HG02970 (cell line): ENCODE data around the gene UTP4.
"Not testable (repeated sequence)": the region's sequence is repeated elsewhere in the genome, so short reads cannot be mapped to it uniquely, and the experiment has no call there.

ENCODE experiments used
- ATAC-seq: cut with Tn5 transposase; IDR thresholded peaks from one replicate; pipeline ENCODE4 v1.9.1; 2021; ENCODE audit warnings: mild to moderate bottlenecking, moderate library complexity, moderate number of reproducible peaks; ENCODE audit not compliant: unreplicated experiment, low FRiP score

UTP4 gene

GRCh38 chr16:69109486-69110270 lies 22.8 kb upstream of the UTP4 start:
- ATAC-seq: no peak

DNA sequence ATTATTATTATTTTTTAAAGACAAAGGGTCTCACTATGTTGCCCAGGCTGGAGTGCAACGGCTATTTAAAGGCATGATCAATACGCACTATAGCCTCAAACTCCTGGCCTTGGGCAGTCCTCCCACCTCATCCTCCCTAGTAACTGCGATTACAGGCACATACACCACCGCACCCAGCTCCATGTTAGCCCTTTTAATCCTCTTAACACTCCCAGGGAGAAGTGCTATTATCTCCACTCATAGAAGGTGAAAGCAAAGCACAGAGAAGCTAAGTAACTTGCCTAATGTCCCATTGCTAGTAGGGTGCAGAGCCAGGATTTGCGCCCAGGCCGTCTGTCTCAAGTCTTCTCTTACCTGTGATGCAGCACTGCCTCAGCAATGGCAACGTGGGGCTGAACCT lies 22.0 kb upstream of the UTP4 start:
- ATAC-seq: no peak

DNA sequence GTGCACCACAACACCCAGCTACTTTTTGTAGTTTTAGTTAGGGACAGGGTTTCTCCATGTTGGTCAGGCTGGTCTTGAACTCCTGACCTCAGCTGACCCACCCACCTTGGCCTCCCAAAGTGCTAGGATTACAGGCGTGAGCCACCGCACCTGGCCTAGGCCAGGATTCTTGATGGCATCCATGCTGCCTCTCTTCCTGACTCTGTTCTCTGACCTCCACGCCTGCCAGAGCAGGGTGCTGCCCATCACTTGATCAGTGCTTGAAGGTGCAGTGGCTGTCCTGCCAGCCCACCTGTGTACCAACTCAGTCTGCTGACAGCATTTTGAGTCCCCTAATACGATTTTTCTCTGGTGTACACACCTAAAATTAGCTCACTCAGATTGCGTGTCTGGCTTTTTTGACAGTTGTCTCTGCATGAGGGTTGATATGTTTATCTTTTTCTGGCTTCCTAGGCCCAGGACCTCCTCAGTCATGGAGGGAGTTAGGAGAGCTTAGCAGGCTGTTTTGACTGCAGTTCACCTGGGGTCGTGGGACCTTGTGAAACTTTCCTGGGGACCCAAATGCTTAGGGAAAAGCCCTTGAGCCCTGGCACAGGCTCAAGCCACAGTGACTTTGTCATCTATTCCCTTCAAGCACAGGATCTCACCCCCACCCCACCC lies 21.1 kb upstream of the UTP4 start:
- no peak for ATAC-seq

DNA sequence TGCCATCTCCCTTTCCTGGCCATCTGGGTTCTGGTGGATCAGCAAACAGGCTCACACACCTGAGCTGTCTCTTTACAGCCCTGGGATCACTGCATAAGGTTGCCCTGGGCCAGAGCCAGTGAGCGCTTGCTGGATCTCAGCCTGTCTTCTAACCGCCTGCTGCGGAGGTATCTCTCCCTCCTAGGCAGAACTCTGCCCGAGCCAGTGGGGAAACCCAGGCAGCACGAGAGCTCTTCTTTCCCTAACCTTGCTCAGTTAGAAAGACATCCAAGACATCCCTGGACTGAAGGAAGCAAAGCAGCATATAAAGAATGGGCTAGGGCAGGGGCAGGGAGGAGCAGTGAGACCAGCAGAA lies 20.6 kb upstream of the UTP4 start:
- no peak for ATAC-seq

GRCh38 chr16:69112285-69113129 lies 19.9 kb upstream of the UTP4 start:
- no peak for ATAC-seq

DNA sequence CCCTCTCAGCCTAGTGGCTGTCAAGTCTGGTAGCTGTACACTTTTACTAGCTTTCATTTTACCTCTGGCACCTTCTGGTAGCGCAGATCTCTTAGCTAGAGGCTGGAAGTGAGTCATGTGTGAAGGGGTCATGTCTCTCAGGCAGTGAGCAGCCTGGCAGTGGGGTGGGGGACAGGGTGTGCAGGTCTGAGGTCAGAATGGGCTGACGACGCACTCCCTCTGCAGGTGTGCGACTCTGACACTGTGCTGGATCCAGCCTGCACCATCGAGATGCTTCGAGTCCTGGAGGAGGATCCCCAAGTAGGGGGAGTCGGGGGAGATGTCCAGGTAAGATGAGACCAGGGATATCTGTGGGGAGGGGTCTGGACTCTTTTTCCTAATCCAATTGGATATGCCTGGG lies 19.2 kb upstream of the UTP4 start:
- no peak for ATAC-seq

- ATAC-seq: no peak
These were observed 18.0 kb upstream of the UTP4 start for GRCh38 chr16:69114346-69114975.

DNA sequence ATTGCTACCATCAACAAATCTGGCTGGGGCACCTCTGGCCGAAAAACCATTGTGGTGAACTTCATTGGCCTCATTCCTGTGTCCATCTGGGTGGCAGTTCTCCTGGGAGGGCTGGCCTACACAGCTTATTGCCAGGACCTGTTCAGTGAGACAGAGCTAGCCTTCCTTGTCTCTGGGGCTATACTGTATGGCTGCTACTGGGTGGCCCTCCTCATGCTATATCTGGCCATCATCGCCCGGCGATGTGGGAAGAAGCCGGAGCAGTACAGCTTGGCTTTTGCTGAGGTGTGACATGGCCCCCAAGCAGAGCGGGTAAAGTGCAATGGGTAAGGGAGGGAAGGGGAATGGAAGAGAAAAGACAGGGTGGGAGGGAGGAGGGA lies 17.5 kb upstream of the UTP4 start:
- no peak for ATAC-seq

- ATAC-seq: no peak
These were observed 17.1 kb upstream of the UTP4 start for GRCh38 chr16:69115361-69115760.

DNA sequence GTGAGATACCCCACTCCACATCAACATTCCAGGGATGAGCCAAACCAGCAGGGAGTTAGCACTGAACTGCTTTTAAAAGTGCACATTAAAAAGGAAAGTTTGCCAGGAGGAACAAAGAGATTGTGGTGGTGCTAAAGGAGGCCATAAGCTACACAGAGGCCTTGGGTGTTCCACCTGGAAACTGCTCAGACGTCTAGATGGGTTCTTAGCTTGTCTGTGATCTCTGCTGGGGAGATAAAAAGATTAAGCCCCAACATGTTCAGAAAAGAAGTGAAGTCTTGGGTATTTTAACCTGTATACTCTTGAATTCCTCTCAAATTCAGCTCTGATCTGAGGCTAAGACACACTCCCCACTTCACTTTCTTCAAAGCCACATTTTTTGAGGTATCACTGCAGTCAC lies 16.6 kb upstream of the UTP4 start:
- ATAC-seq: no peak

DNA sequence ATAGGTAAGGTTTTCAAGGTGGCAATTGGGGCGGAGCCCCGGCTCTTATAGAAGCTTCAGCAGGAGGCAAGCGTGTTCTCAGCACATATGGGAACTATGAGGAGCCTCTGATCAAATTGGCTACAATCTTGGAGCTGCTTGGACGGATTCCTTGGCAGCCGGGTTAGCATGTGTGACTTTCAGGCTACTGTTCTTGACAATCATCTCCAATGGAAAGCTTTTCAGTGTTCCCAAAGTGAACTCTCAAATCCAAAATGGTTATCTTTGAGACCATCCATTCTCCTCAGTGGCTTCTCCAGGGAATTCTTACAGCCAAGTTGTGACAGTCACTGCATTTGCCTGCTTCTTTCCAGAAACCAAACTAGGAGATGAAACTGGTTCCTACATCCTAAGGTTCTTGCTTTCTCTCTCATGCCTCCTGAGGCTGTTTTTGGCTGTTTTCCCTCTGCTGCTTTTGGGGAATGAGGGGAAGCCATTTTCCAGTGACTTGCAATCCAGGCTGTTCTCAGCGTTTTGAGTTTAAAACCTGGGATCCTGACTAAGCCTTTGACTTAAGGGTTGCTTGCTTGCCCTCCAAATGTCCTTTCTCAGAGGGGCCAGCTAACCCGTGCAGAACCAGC lies 16.1 kb upstream of the UTP4 start:
- ATAC-seq: no peak

DNA sequence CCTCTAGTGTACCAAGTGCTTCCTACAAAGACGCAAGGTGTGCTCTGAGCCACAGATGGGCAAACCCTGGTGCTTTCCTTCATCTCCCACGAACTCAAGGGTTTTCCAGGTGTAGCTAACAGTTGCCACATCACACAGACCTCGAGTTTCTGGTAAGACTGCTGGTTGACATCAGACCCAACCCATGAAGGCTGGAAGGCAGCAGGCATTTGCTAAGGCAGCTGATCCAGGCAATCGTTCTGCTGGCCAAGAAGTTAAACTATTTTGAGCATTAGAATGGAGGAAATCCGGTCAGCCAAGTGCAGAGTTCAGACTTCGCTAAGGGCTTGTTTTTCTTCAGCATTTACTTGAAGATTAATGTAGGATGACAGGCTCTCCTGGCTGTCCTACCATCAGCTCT lies 15.5 kb upstream of the UTP4 start:
- no peak for ATAC-seq

DNA sequence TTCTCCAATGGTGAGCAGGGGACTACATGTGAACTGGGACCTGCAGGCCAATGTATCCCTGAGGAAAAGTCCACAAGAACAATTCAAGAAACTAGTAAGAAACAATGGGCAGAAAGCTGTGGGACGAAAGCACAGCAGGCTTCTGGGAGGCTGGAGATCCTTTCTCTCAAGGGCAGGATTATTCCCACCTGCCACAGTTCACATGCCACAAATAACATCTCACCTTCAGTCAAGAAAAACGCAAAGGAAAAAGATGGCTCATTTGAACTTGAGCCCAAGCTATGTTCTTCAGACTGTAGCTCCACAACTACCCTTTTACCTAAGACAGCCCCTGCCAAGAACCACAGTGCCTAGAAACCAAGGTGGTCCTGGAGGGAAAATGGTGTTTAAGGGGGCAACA lies 14.0 kb upstream of the UTP4 start:
- no peak for ATAC-seq

DNA sequence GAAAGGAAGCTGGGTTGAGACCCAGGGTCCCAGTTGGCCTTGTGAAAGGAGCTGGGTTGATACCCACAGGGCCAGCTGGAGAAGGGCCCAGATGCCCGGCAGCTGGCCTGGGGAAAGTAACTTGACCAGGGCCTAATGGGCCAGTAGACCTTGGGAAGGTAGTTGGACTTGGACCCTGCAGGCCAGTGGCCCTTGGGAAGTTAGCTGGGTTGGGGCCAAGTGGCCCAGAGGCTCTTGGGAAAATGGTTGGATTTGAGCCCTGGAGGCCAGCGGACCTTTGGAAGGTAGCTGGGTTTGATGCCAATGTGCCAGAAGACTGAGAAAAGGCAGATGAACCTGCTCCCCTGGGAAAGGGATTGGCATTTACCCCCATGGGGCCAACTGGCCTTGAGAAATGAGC lies 13.5 kb upstream of the UTP4 start:
- no peak for ATAC-seq

- ATAC-seq: no peak
These were observed 12.9 kb upstream of the UTP4 start for GRCh38 chr16:69119536-69119935.

DNA sequence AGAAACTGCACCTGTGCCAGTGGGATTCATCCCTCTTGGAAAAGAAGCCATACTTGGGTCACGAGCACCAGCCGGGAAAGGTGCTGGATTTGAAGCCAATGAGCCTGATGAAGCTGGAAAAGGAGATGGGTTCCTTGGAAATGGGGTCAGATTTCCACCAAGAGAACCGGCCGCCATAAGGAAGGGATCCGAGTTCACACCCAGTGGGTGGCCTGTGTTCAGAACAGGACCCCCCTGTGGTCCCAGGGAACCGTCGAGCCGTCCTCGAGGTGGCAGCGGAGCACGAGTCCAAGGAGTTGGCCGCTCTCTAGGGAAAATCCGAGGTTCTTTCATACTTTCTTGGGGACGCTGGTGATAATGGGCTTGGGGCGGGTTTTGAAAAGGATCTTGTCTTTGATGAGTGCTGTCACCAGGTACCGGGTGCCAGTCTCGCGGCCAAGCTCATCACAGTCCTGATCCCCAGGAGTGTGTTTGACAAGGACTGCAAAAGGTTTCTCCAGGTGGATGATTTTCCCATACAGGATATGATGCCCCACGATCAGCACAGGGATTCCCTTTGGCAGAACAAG lies 12.3 kb upstream of the UTP4 start:
- no peak for ATAC-seq

DNA sequence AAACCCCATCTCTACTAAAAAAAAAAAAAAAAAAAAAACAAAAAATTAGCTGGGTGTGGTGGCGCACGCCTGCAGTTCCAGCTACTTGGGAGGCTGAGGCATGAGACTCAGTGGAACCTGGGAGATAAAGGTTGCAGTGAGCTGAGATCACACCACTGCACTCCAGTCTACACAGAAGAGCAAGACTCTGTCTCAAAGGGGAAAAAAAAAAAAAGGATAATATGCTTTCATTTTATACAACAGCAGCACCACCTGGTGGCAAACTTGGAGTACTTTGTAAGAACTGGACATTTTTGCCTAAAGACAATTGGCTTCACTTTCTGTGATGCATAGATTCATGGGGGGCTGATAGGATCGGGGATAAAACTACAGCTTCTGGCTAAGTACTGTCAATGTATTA lies 8.5 kb upstream of the UTP4 start:
- no peak for ATAC-seq

DNA sequence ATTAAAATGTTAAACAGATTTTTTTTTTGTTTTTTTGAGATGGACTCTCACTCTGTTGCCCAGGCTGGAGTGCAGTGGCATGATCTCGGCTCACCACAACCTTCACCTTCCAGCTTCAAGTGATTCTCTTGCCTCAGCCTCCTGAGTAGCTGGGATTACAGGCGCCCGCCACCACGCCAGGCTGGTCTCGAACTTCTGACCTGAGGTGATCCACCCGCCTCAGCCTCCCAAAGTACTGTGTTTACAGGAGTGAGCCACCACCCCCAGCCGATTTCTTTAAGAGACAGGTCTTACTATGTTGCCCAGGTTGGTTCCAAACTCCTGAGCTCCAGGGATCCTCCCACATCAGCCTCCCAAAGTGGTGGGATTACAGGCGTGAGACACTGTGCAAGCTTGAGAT lies 8.0 kb upstream of the UTP4 start:
- not testable (repeated sequence) for ATAC-seq

- ATAC-seq: not testable (repeated sequence)
These were observed 7.5 kb upstream of the UTP4 start for GRCh38 chr16:69124961-69125360.

GRCh38 chr16:69126221-69126620 lies 6.2 kb upstream of the UTP4 start:
- no peak for ATAC-seq
